NCI-H2196 (cell line): ENCODE results near the gene SH3RF3.

Experiments used
- DNase-seq: peaks from one replicate; lab custom pipeline; 2025; ENCODE audit not compliant: unreplicated experiment; lab: John Stamatoyannopoulos, UW

SH3RF3 gene

GRCh38 chr2:109233643-109234042 lies 104.6 kb downstream of the SH3RF3 start:
- DNase-seq: no peak

GRCh38 chr2:109234355-109234754 lies 105.3 kb downstream of the SH3RF3 start:
- DNase-seq: no peak

- no peak for DNase-seq
Observed at GRCh38 chr2:109236147-109236546, 107.1 kb downstream of the SH3RF3 start.

GRCh38 chr2:109237792-109238191 lies 108.8 kb downstream of the SH3RF3 start:
- no peak for DNase-seq

- DNase-seq: no peak
Observed at GRCh38 chr2:109238580-109238979, 109.6 kb downstream of the SH3RF3 start.

- DNase-seq: no peak
Observed at GRCh38 chr2:109239720-109240119, 110.7 kb downstream of the SH3RF3 start.

GRCh38 chr2:109242210-109242653 lies 113.2 kb downstream of the SH3RF3 start:
- no peak for DNase-seq

- DNase-seq: no peak
Observed at GRCh38 chr2:109242654-109243331, 113.8 kb downstream of the SH3RF3 start.

- no peak for DNase-seq
Observed at GRCh38 chr2:109243526-109244303, 114.7 kb downstream of the SH3RF3 start.

- no peak for DNase-seq
Observed at GRCh38 chr2:109244304-109244582, 115.2 kb downstream of the SH3RF3 start.

GRCh38 chr2:109244750-109245382 lies 115.9 kb downstream of the SH3RF3 start:
- no peak for DNase-seq

GRCh38 chr2:109246176-109246575 lies 117.2 kb downstream of the SH3RF3 start:
- DNase-seq: no peak

GRCh38 chr2:109246616-109247015 lies 117.6 kb downstream of the SH3RF3 start:
- no peak for DNase-seq

GRCh38 chr2:109247340-109247739 lies 118.3 kb downstream of the SH3RF3 start:
- DNase-seq: no peak

GRCh38 chr2:109247812-109248211 lies 118.8 kb downstream of the SH3RF3 start:
- DNase-seq: no peak

GRCh38 chr2:109248590-109248989 lies 119.6 kb downstream of the SH3RF3 start:
- no peak for DNase-seq

- no peak for DNase-seq
Observed at GRCh38 chr2:109253217-109253616, 124.2 kb downstream of the SH3RF3 start.

GRCh38 chr2:109254174-109254904 lies 125.3 kb downstream of the SH3RF3 start:
- DNase-seq: no peak

- DNase-seq: no peak
Observed at GRCh38 chr2:109255654-109256053, 126.6 kb downstream of the SH3RF3 start.

- no peak for DNase-seq
Observed at GRCh38 chr2:109256111-109256510, 127.1 kb downstream of the SH3RF3 start.

- no peak for DNase-seq
Observed at GRCh38 chr2:109256921-109257320, 127.9 kb downstream of the SH3RF3 start.

- no peak for DNase-seq
Observed at GRCh38 chr2:109257653-109258052, 128.6 kb downstream of the SH3RF3 start.
